ENCODE results near the gene SLC9B2.

Gene SLC9B2

GRCh38 chr4:103075894-103076746 lies 441 bp downstream of the SLC9B2 start (continued):
- TF ChIP-seq, protein P1, sequence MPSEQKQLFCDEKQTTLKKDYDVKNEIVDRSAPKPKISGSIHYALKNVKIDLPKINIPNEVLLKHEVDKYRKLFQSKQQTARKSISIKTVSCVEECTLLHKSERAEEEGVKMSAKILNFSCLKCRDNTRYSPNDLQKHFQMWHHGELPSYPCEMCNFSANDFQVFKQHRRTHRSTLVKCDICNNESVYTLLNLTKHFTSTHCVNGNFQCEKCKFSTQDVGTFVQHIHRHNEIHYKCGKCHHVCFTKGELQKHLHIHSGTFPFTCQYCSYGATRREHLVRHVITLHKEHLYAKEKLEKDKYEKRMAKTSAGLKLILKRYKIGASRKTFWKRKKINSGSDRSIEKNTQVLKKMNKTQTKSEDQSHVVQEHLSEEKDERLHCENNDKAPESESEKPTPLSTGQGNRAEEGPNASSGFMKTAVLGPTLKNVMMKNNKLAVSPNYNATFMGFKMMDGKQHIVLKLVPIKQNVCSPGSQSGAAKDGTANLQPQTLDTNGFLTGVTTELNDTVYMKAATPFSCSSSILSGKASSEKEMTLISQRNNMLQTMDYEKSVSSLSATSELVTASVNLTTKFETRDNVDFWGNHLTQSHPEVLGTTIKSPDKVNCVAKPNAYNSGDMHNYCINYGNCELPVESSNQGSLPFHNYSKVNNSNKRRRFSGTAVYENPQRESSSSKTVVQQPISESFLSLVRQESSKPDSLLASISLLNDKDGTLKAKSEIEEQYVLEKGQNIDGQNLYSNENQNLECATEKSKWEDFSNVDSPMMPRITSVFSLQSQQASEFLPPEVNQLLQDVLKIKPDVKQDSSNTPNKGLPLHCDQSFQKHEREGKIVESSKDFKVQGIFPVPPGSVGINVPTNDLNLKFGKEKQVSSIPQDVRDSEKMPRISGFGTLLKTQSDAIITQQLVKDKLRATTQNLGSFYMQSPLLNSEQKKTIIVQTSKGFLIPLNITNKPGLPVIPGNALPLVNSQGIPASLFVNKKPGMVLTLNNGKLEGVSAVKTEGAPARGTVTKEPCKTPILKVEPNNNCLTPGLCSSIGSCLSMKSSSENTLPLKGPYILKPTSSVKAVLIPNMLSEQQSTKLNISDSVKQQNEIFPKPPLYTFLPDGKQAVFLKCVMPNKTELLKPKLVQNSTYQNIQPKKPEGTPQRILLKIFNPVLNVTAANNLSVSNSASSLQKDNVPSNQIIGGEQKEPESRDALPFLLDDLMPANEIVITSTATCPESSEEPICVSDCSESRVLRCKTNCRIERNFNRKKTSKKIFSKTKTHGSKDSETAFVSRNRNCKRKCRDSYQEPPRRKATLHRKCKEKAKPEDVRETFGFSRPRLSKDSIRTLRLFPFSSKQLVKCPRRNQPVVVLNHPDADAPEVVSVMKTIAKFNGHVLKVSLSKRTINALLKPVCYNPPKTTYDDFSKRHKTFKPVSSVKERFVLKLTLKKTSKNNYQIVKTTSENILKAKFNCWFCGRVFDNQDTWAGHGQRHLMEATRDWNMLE (tag by site-specific recombination; conservative IDR thresholded peaks at IDR 0.05; ENCODE audit: low read depth) = no peak
- TF ChIP-seq ZNF645 (tag by site-specific recombination; IDR thresholded peaks at IDR 0.05) (no peak), ZBTB20 (tag by site-specific recombination; IDR thresholded peaks at IDR 0.05) (peak; percentile 92), ZNF366 (tag by site-specific recombination; conservative IDR thresholded peaks at IDR 0.05) (no peak), ZFP41 (tag by site-specific recombination; IDR thresholded peaks at IDR 0.05; ENCODE audit: borderline replicate concordance) (no peak), ZNF140 (tag by site-specific recombination; IDR thresholded peaks at IDR 0.05) (no peak), ZNF843 (tag by site-specific recombination; IDR thresholded peaks at IDR 0.05) (no peak), ZBTB17 (tag by site-specific recombination; IDR thresholded peaks at IDR 0.05) (peak; percentile 72), ZSCAN30 (tag by site-specific recombination; IDR thresholded peaks at IDR 0.05) (peak; percentile 29; the same call in 1 of the 2 replicates), PRDM1 (tag by site-specific recombination; IDR thresholded peaks at IDR 0.05) (no peak), ZNF23 (tag by site-specific recombination; IDR thresholded peaks at IDR 0.05; ENCODE audit: borderline replicate concordance) (no peak), ZNF394 (tag by site-specific recombination; IDR thresholded peaks at IDR 0.05; ENCODE audit: borderline replicate concordance) (peak; percentile 11; the same call in 1 of the 2 replicates), BCL11A (tag by site-specific recombination; IDR thresholded peaks at IDR 0.05; ENCODE audit: low read depth) (no peak), ZNF292 (tag by site-specific recombination; IDR thresholded peaks at IDR 0.05; ENCODE audit: borderline replicate concordance, low read depth) (no peak), KLF8 (tag by site-specific recombination; IDR thresholded peaks at IDR 0.05) (peak; percentile 61; the same call in 1 of the 2 replicates), ZNF639 (tag by site-specific recombination; IDR thresholded peaks at IDR 0.05) (no peak), PATZ1 (tag by site-specific recombination; IDR thresholded peaks at IDR 0.05) (no peak), KLF9 (tag by site-specific recombination; IDR thresholded peaks at IDR 0.05; ENCODE audit: low read depth) (0 out of 2 replicates have a peak, but pooled peaks have one; percentile 20), GLIS2 (tag by site-specific recombination; IDR thresholded peaks at IDR 0.05) (peak; percentile 68)
- TF ChIP-seq, protein P2, sequence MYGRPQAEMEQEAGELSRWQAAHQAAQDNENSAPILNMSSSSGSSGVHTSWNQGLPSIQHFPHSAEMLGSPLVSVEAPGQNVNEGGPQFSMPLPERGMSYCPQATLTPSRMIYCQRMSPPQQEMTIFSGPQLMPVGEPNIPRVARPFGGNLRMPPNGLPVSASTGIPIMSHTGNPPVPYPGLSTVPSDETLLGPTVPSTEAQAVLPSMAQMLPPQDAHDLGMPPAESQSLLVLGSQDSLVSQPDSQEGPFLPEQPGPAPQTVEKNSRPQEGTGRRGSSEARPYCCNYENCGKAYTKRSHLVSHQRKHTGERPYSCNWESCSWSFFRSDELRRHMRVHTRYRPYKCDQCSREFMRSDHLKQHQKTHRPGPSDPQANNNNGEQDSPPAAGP (tag by site-specific recombination; IDR thresholded peaks at IDR 0.05) = peak; percentile 51; the same call in 1 of the 2 replicates
- TF ChIP-seq, protein P3, sequence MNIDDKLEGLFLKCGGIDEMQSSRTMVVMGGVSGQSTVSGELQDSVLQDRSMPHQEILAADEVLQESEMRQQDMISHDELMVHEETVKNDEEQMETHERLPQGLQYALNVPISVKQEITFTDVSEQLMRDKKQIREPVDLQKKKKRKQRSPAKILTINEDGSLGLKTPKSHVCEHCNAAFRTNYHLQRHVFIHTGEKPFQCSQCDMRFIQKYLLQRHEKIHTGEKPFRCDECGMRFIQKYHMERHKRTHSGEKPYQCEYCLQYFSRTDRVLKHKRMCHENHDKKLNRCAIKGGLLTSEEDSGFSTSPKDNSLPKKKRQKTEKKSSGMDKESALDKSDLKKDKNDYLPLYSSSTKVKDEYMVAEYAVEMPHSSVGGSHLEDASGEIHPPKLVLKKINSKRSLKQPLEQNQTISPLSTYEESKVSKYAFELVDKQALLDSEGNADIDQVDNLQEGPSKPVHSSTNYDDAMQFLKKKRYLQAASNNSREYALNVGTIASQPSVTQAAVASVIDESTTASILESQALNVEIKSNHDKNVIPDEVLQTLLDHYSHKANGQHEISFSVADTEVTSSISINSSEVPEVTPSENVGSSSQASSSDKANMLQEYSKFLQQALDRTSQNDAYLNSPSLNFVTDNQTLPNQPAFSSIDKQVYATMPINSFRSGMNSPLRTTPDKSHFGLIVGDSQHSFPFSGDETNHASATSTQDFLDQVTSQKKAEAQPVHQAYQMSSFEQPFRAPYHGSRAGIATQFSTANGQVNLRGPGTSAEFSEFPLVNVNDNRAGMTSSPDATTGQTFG (tag by site-specific recombination; IDR thresholded peaks at IDR 0.05; ENCODE audit: borderline replicate concordance) = no peak

All from HEK293 (cell line).